Mesodermal cell (in vitro differentiated cells): ENCODE measurements around the gene OR4F6. TPM values are rescaled to one million over a fixed set of nuclear protein-coding genes. Genes with fewer than 3 reads are reported as not detected.
"Not testable (repeated sequence)": the region's sequence is repeated elsewhere in the genome, so short reads cannot be mapped to it uniquely, and the experiment has no call there.

Experiments
- H3K27ac ChIP-seq: 2 replicates; pipeline ENCODE4 v1.7.0; 2013; ENCODE audit warnings: mild to moderate bottlenecking, low read depth, low read length, moderate library complexity; ENCODE audit not compliant: severe bottlenecking
- H3K36me3 ChIP-seq: 2 replicates; pipeline ENCODE4 v1.7.1; 2013; ENCODE audit warnings: mild to moderate bottlenecking, low read length, moderate library complexity; ENCODE audit not compliant: control insufficient read depth, insufficient read depth
- H3K4me1 ChIP-seq: one replicate; pipeline ENCODE4 v1.7.1; 2013; ENCODE audit warnings: mild to moderate bottlenecking, low read length; ENCODE audit not compliant: insufficient read depth, control insufficient read depth, poor library complexity, severe bottlenecking
- H3K4me3 ChIP-seq: 2 replicates; pipeline ENCODE4 v1.7.0; 2013; ENCODE audit warnings: low read length, control low read depth, mild to moderate bottlenecking; ENCODE audit not compliant: insufficient read depth, poor library complexity, severe bottlenecking; ENCODE audit errors: extremely low read depth
- H3K9me3 ChIP-seq: 2 replicates; pipeline ENCODE4 v1.7.1; 2013; ENCODE audit warnings: mild to moderate bottlenecking, low read length, moderate library complexity; ENCODE audit not compliant: control insufficient read depth
- WGBS, 2 experiments: methylation state at CpG; one replicate each; pipeline ENCODE4 v1.1.5; 2013; ENCODE audit warnings: missing lambda C conversion rate in 2 of 2; ENCODE audit not compliant: insufficient coverage in 2 of 2; 5-methylcytosine and 5-hydroxymethylcytosine counted together
- polyA plus RNA-seq, 2 experiments: library from polyadenylated mRNA; stranded (reverse); fragments of 50-300 nt; gene quantifications; one replicate each; pipeline ENCODE4 v1.2.3, GENCODE V29; 2013

The OR4F6 gene, protein sequence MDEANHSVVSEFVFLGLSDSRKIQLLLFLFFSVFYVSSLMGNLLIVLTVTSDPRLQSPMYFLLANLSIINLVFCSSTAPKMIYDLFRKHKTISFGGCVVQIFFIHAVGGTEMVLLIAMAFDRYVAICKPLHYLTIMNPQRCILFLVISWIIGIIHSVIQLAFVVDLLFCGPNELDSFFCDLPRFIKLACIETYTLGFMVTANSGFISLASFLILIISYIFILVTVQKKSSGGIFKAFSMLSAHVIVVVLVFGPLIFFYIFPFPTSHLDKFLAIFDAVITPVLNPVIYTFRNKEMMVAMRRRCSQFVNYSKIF
- polyA plus RNA-seq (2013, experiment 1 of 2), result not detected
- not detected for polyA plus RNA-seq (2013, experiment 2 of 2)

- H3K36me3 ChIP-seq, result no peaks in the 10 kb centered on the region
- H3K27ac ChIP-seq, result no peak within 1 kb of the TSS
- no peaks in the 10 kb centered on the region for H3K4me1 ChIP-seq
- no peak within 1 kb of the TSS for H3K4me3 ChIP-seq
- H3K9me3 ChIP-seq, result no peaks in the 10 kb centered on the region
- WGBS, 2 experiments, result 83 to 86% methylated on average over 1 of the region's 2 CpGs
Measured at GRCh38 chr15:101803209-101803608, at the start of gene OR4F6. TSS of gene OR4F6 (plus strand) at chr15:101803509. CDS start at chr15:101805720, 2,211 bp downstream.

DNA sequence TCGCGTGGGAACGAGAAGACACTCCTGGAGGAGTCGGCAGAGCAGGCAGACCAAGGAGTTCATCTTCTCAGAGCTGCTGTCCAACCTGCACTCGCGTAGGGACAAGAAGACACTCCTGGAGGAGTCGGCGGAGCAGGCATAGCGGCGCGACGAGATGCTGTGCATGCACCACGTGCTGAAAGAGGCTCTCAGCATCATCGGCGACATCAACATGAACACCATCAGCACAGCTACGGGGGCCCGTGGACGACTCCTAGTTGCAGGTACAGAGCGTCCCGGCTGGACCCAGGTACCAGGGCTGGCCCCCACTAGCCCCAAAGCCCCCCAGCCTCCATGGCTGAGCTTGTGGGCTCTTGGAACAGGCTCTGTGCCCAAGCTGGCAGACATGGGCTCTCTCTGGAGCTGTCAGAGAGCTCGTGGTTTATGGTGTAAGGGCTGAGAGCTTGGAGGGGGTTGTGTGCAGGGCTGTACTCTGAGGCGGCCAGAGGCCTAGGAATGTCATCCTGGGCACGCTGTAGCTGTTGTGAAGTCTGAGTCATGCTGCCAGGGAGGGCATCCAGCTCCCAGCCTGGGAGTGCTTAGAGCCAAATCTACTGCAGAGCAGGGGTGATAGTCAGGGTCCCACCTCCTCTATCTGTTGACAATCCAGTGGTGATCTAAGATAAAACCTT lies 38.5 kb upstream of the OR4F6 start:
- H3K4me3 ChIP-seq, H3K36me3 ChIP-seq, H3K27ac ChIP-seq, H3K4me1 ChIP-seq, H3K9me3 ChIP-seq: not testable (repeated sequence)
- WGBS, 2 experiments, result 87 to 88% methylated on average over 16 to 21 of the region's 23 CpGs

DNA sequence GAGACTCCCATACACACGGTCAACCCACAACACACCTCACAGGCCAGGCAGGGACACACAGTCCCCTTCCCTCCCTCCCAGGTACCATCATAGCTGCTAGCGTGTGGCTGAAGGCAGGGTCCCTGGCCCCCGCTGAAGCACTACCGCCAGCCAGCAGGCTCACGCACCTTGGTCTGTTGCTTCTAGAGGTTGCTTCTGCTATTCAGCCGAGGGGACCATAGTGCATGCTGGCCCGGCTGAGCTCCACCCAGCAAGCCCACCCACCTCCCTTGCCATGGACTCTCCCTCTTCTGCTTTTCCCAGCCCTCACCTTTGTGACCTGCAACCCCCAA lies 38.0 kb upstream of the OR4F6 start:
- H3K36me3 ChIP-seq, H3K27ac ChIP-seq, H3K9me3 ChIP-seq, H3K4me1 ChIP-seq, H3K4me3 ChIP-seq: not testable (repeated sequence)
- WGBS, 2 experiments, result 86 to 96% methylated on average over 1 to 7 of the region's 7 CpGs

DNA sequence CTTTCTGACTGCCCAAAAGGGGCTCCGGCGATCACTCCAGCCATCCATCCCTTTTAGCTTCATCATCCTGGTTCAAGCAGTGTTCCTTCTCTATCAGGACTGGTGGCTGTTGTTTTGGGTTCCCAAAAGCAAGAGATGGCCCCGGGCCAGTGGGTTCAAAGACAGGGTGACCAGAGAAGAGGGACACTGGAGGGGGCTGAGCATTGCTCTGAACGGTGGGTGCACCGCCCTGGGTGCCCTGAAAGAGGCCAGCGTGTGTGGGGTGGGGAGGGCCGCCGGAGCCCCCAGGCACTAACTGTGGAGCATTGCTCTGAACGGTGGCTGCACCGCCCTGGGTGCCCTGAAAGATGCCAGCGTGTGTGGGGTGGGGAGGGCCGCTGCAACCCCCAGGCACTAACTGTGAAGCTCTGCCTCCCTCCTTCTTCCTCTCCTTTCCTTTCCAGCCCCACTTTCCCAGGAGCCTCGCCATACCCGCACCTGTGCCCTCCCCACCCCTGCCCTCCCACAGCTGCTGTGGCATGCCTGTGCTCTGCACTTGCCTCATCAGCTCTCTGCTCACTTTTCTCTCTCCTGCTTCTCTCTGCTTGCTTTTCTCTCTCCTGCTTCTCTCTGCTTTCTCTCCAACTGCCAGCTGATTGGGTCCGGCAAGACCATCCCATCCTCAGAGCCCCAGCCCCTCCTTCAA lies 37.4 kb upstream of the OR4F6 start:
- H3K4me1 ChIP-seq, result no peaks in the 10 kb centered on the region
- H3K9me3 ChIP-seq, result no peaks in the 10 kb centered on the region
- H3K4me3 ChIP-seq, result no peak overlapping the region
- 86 to 89% methylated on average over 9 to 15 of the region's 15 CpGs for WGBS, 2 experiments
- H3K27ac ChIP-seq, result no peak overlapping the region
- no peaks in the 10 kb centered on the region for H3K36me3 ChIP-seq

- not testable (repeated sequence) for H3K36me3 ChIP-seq, H3K4me1 ChIP-seq, H3K4me3 ChIP-seq, H3K27ac ChIP-seq, H3K9me3 ChIP-seq
- WGBS, 2 experiments, result 82 to 90% methylated on average over 5 to 6 of the region's 11 CpGs
Measured at GRCh38 chr15:101767083-101767640, 36.1 kb upstream of the OR4F6 start.

DNA sequence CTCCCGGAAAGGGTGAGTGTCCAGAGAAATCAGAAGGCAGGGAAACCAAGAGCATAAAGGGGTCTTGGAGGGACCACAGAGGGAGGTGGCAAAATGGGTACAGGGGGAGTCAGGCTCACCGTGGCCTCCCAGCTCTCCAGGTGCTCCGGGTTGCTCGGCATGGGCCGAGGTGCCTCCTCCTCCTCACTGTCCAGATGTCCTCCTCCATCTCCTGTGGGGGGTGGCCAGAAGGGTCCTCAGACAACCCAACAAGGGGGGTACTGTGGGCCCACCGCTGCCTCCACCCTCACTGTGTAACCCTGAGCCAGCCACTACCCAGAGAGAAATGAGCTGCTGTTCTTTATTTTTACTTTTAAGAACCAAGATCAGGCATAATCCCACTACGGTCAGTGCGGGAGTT lies 30.4 kb upstream of the OR4F6 start:
- no peak overlapping the region for H3K27ac ChIP-seq
- H3K4me1 ChIP-seq, result no peaks in the 10 kb centered on the region
- H3K9me3 ChIP-seq, result no peaks in the 10 kb centered on the region
- 96 to 100% methylated on average over 3 to 7 of the region's 8 CpGs for WGBS, 2 experiments
- no peak overlapping the region for H3K4me3 ChIP-seq
- H3K36me3 ChIP-seq, result no peaks in the 10 kb centered on the region

- H3K9me3 ChIP-seq, result no peaks in the 10 kb centered on the region
- no peaks in the 10 kb centered on the region for H3K36me3 ChIP-seq
- H3K4me1 ChIP-seq, result no peaks in the 10 kb centered on the region
- no peak overlapping the region for H3K27ac ChIP-seq
- no peak overlapping the region for H3K4me3 ChIP-seq
- 65 to 72% methylated on average over 2 to 6 of the region's 7 CpGs for WGBS, 2 experiments
Measured at GRCh38 chr15:101773496-101774100, 29.7 kb upstream of the OR4F6 start.

DNA sequence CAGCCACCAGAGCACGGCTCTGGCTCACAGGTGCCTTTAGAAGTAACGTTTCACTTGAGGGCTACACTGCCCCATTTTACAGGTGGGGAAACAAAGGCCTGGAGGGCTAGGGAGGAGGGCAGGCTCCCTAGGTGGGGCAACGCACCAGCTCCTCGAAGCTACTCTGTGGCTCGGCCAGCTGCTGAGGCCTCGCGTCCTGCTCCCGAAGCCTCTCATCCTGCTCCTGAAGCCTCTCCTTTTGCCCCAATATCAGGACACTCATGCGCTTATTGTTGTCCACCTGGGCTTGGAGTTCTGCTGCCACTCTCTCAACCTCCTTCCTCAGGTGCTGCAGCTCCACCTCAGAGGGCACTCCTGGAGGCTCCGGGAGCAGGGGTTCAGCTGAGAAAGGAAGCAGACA lies 28.2 kb upstream of the OR4F6 start:
- Histone ChIP-seq H3K36me3 (no peaks in the 10 kb centered on the region), H3K4me1 (no peaks in the 10 kb centered on the region), H3K4me3 (no peak overlapping the region), H3K9me3 (no peaks in the 10 kb centered on the region), H3K27ac (no peak overlapping the region)
- 89 to 93% methylated on average over 9 to 10 of the region's 10 CpGs for WGBS, 2 experiments

DNA sequence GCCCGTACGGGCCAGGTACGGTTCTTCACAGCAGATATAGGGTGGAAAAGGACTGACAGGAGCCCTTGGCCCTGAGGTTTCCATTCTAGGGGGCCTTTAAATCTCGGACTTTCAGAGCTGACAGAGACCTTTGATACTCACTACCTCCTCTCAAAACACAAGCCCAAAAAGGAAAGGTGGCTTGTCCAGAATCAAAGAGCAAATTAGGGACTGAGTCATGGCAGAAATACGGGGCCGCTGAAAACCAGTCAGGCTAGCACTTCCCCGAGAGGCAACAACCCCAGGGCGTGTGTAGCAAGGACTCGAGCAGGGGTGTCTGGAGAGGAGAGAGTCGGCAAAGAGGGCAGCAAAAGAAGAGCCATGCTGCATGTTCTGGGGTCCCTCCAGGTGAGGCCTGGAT lies 24.7 kb upstream of the OR4F6 start:
- not testable (repeated sequence) for H3K27ac ChIP-seq, H3K36me3 ChIP-seq, H3K9me3 ChIP-seq, H3K4me3 ChIP-seq, H3K4me1 ChIP-seq
- WGBS, 2 experiments, result 82% methylated on average over 5 to 9 of the region's 10 CpGs

GRCh38 chr15:101780225-101780624 lies 23.1 kb upstream of the OR4F6 start:
- not testable (repeated sequence) for H3K4me3 ChIP-seq, H3K4me1 ChIP-seq, H3K27ac ChIP-seq, H3K36me3 ChIP-seq, H3K9me3 ChIP-seq
- no CpG with 5 or more reads among the region's 1 CpG for WGBS, 2 experiments
